CD4-positive, alpha-beta T cell (primary cell): ENCODE measurements around the gene MASP1. TPM values are rescaled to one million over a fixed set of nuclear protein-coding genes. Genes with fewer than 3 reads are reported as not detected.

Experiments
- ATAC-seq: fragments of 200-7000 bp; cut with Tn5 transposase; one replicate; pipeline ENCODE4 v1.10.0; 2022; ENCODE audit warnings: mild to moderate bottlenecking; ENCODE audit not compliant: poor library complexity
- CTCF ChIA-PET: fragments of 350-600 bp; sonication (Branson Sonifier 250); formaldehyde crosslinking; loops from one replicate; lab custom pipeline; 2021; ENCODE audit warnings: antibody characterized with exemption, inconsistent platforms; lab: Charles Lee
- POLR2A ChIA-PET: fragments of 350-600 bp; sonication (Branson Sonifier 250); formaldehyde crosslinking; loops from one replicate; lab custom pipeline; 2021; ENCODE audit warnings: antibody characterized with exemption, inconsistent platforms; lab: Charles Lee
- DNase-seq, 14 experiments: peaks; one replicate each; pipeline ENCODE4 v3.0.0-alpha.2; 2013 to 2020; ENCODE audit warnings: mixed read lengths in 2 of 14
- H3K27ac ChIP-seq, 2 donors: one replicate each; pipeline versions ENCODE4 v1.5.1 to v1.7.0; 2013; ENCODE audit warnings: low read length in 2 of 2, low read depth in 1 of 2, mild to moderate bottlenecking in 1 of 2
- H3K27me3 ChIP-seq, 2 experiments: 1 replicate in 1 of 2; 2 replicates in 1 of 2; pipeline versions ENCODE4 v1.6.1 to v1.7.0; 2013; ENCODE audit warnings: low read length in 2 of 2, control low read depth in 1 of 2, mild to moderate bottlenecking in 1 of 2, moderate library complexity in 1 of 2; ENCODE audit not compliant: insufficient read depth in 2 of 2, control insufficient read depth in 1 of 2
- H3K36me3 ChIP-seq: one replicate; pipeline ENCODE4 v1.6.1; 2013; ENCODE audit warnings: low read length, control low read depth; ENCODE audit not compliant: insufficient read depth
- H3K4me1 ChIP-seq: one replicate; pipeline ENCODE4 v1.6.1; 2013; ENCODE audit warnings: low read length, control low read depth; ENCODE audit not compliant: insufficient read depth
- H3K4me3 ChIP-seq: one replicate; pipeline ENCODE4 v1.5.1; 2013; ENCODE audit warnings: mild to moderate bottlenecking, low read length, moderate library complexity
- H3K9me3 ChIP-seq, 2 experiments: 1 replicate in 1 of 2; 2 replicates in 1 of 2; pipeline versions ENCODE4 v1.6.1 to v1.7.0; 2013; ENCODE audit warnings: low read length in 2 of 2, mild to moderate bottlenecking in 2 of 2, control low read depth in 1 of 2, moderate library complexity in 1 of 2; ENCODE audit not compliant: control insufficient read depth in 1 of 2, insufficient read depth in 1 of 2
- H3K27ac Mint-ChIP-seq: one replicate; pipeline ENCODE4 v1.8.0; 2020; ENCODE audit warnings: mixed read lengths
- H3K27me3 Mint-ChIP-seq: one replicate; pipeline ENCODE4 v1.8.0; 2021; ENCODE audit warnings: mixed read lengths
- H3K36me3 Mint-ChIP-seq: one replicate; pipeline ENCODE4 v1.8.0; 2021; ENCODE audit warnings: low read depth, mixed read lengths
- H3K4me1 Mint-ChIP-seq: one replicate; pipeline ENCODE4 v1.8.0; 2021; ENCODE audit warnings: low read depth, mixed read lengths
- H3K4me3 Mint-ChIP-seq: one replicate; pipeline ENCODE4 v1.8.0; 2020; ENCODE audit warnings: mild to moderate bottlenecking, mixed read lengths
- H3K9me3 Mint-ChIP-seq: one replicate; pipeline ENCODE4 v1.8.0; 2020; ENCODE audit warnings: mixed read lengths
- CTCF ChIP-seq: fragments of 200-600 bp; IDR thresholded peaks from one replicate; pipeline ENCODE4 v1.8.0; 2022; ENCODE audit warnings: antibody characterized with exemption, mild to moderate bottlenecking
- intact Hi-C, 2 experiments: fragments of 100-400 bp; cut with DNase I in 1 of 2; cut with micrococcal nuclease in 1 of 2; formaldehyde crosslinking; loops; one replicate each; pipeline versions ENCODE4 v1.15.1 to v1.9.0; 2023 to 2025; cut with DNase I, micrococcal nuclease
- total RNA-seq, 174 experiments: library from RNA in 2 of 174; stranded (reverse) in 2 of 174; gene quantifications; one replicate each; pipeline ENCODE4 v1.2.3 and lab custom pipeline; 2021 to 2026

MASP1 gene
- total RNA-seq, 2 experiments from 2014 or later, result not detected

- ChIA-PET CTCF (no interaction called here), POLR2A (no interaction called here)
- Histone ChIP-seq H3K9me3 (peaks cover 0 to 3% of the 10 kb centered on the region in 2 experiments), H3K36me3 (no peaks in the 10 kb centered on the region), H3K4me3 (no peak overlapping the region), H3K27me3 (no peaks in the 10 kb centered on the region), H3K4me1 (no peaks in the 10 kb centered on the region), H3K27ac (no peak overlapping the region)
- no peaks in the 10 kb centered on the region for H3K9me3 Mint-ChIP-seq
- DNase-seq (no peak), ATAC-seq (no peak)
- H3K36me3 Mint-ChIP-seq, result no peaks in the 10 kb centered on the region
- no peak overlapping the region for H3K27ac Mint-ChIP-seq
- intact Hi-C loops, result no loop called here
- no peak overlapping the region for H3K4me3 Mint-ChIP-seq
- TF ChIP-seq CTCF, result no peak
- no peaks in the 10 kb centered on the region for H3K4me1 Mint-ChIP-seq
- H3K27me3 Mint-ChIP-seq, result no peaks in the 10 kb centered on the region
Measured at GRCh38 chr3:187211532-187212195, 79.9 kb downstream of the MASP1 start.

- Histone ChIP-seq H3K4me3 (no peak overlapping the region), H3K9me3 (peaks cover 0 to 3% of the 10 kb centered on the region in 2 experiments), H3K27ac (no peak overlapping the region), H3K27me3 (no peaks in the 10 kb centered on the region), H3K4me1 (no peaks in the 10 kb centered on the region), H3K36me3 (no peaks in the 10 kb centered on the region)
- no peaks in the 10 kb centered on the region for H3K9me3 Mint-ChIP-seq
- intact Hi-C loops, result no loop called here
- no peak overlapping the region for H3K27ac Mint-ChIP-seq
- POLR2A ChIA-PET, result no interaction called here
- CTCF ChIA-PET, result interaction anchor here (0.7 to 1.0 kb wide), 2 partner anchors 14 to 384 kb away, joined by 3 read pairs; no protein-coding TSS in a partner anchor
- no peak for ATAC-seq
- DNase-seq, result no peak
- H3K36me3 Mint-ChIP-seq, result no peaks in the 10 kb centered on the region
- no peak overlapping the region for H3K4me3 Mint-ChIP-seq
- no peak for TF ChIP-seq CTCF
- no peaks in the 10 kb centered on the region for H3K4me1 Mint-ChIP-seq
- no peaks in the 10 kb centered on the region for H3K27me3 Mint-ChIP-seq
Measured at GRCh38 chr3:187210545-187211327, 80.8 kb downstream of the MASP1 start.

GRCh38 chr3:187210091-187210490 is 81.4 kb downstream of the MASP1 start:
- Histone ChIP-seq H3K27ac (no peak overlapping the region), H3K27me3 (no peaks in the 10 kb centered on the region), H3K9me3 (peaks cover 0 to 3% of the 10 kb centered on the region in 2 experiments), H3K4me1 (no peaks in the 10 kb centered on the region), H3K36me3 (no peaks in the 10 kb centered on the region), H3K4me3 (no peak overlapping the region)
- ChIA-PET POLR2A (interaction anchor here (0.6 kb wide), 1 partner anchor 1376 kb away, joined by 3 read pairs; no protein-coding TSS in a partner anchor), CTCF (interaction anchor here (0.7 to 1.0 kb wide), 2 partner anchors 14 to 383 kb away, joined by 3 read pairs; no protein-coding TSS in a partner anchor)
- no peaks in the 10 kb centered on the region for H3K9me3 Mint-ChIP-seq
- no peaks in the 10 kb centered on the region for H3K36me3 Mint-ChIP-seq
- ATAC-seq (no peak), DNase-seq (no peak)
- intact Hi-C loops, result no loop called here
- H3K27me3 Mint-ChIP-seq, result peaks cover 4% of the 10 kb centered on the region
- no peak overlapping the region for H3K27ac Mint-ChIP-seq
- H3K4me3 Mint-ChIP-seq, result no peak overlapping the region
- no peaks in the 10 kb centered on the region for H3K4me1 Mint-ChIP-seq
- TF ChIP-seq CTCF, result no peak
